GM20431 (cell line): ENCODE measurements around the gene DDX1.
"Not testable (repeated sequence)": the region's sequence is repeated elsewhere in the genome, so short reads cannot be mapped to it uniquely, and the experiment has no call there.

Experiments used
- in situ Hi-C: fragments of 300-500 bp; cut with MseI, MboI; formaldehyde crosslinking; loops from one replicate; pipeline ENCODE4 v1.15.0; 2020; ENCODE audit warnings: low sequenced_read_pairs; ENCODE audit not compliant: unreplicated experiment

DDX1 gene

DNA sequence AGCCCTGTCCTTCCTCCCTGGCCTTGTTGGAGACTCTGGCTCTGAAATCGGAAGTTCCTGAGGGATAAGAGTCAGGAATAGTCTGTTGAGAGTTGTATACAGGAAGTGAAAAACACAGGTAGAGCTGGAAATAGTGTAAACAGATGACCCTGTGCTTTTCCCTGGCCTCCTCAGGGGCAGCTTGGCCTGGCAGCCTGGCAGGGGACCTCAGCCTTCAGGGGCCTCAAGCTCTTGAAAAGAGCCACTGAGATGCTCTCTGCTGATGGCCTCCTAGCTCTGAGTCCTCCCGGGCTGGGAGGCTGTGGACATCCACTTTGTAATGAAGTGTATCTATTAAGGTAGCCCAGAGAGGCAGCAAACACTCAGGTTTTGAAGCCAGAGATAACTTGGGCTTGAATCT lies 79.3 kb downstream of the DDX1 start:
- in situ Hi-C loops = no loop called here

DNA sequence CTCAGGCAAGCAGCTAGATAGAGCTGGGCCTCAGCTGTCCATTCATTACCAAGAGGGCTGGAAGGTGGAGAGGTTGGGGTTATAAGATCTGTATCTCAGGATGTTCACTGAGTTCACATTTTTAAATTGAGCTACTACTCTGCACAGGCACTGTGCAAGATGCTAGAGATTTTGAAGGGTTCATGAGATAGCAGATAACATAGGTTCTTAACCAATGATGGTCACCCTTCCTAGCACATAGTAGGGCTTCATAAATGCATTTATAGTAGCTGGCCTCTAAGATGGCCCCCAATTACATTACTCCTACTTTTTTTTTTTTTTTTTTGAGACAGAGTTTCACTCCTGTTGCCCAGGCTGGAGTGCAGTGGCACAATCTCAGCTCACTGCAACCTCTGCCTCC lies 79.7 kb downstream of the DDX1 start:
- in situ Hi-C loops = no loop called here

DNA sequence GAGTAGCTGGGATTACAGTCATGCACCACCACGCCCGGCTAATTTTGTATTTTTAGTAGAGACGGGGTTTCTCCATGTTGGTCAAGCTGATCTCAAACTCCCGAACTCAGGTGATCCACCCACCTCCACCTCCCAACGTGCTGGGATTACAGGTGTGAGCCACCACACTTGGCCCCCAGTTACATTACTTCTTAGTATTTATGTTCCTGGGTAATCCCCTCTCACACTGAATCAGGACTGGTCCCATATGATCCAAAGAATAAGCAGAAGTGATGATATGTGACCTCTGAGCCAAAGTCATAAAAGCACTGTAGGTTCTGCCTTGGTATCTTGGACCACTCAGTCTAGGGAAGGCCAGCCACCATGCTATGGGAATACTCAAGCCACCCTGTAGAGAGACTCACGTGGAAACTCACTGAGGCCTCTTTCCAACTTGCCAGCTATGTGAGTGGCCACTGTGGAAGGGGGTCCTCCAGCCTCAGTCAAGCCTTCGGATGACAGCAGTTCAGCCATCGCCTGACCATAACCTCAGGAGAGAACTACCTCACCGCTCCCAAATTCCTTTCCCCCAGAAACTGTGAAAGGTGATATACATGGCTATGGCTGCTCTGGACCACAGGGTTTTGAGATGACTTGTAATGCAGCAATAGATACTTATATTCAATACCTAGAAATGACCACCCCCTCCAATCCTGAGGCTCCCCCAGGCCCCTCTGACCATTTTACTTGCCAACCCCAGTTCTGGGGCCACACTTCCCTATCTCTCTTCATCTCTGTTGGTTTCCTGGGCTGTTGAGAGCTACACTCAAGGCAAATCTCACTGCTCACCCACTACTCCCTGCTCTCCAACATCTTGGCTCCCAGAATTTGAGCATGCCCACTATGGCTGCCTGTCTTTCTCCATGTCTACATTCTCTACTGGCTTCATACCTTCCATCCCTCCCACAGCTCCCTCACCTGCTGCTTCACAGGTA lies 80.5 kb downstream of the DDX1 start:
- in situ Hi-C loops = no loop called here

DNA sequence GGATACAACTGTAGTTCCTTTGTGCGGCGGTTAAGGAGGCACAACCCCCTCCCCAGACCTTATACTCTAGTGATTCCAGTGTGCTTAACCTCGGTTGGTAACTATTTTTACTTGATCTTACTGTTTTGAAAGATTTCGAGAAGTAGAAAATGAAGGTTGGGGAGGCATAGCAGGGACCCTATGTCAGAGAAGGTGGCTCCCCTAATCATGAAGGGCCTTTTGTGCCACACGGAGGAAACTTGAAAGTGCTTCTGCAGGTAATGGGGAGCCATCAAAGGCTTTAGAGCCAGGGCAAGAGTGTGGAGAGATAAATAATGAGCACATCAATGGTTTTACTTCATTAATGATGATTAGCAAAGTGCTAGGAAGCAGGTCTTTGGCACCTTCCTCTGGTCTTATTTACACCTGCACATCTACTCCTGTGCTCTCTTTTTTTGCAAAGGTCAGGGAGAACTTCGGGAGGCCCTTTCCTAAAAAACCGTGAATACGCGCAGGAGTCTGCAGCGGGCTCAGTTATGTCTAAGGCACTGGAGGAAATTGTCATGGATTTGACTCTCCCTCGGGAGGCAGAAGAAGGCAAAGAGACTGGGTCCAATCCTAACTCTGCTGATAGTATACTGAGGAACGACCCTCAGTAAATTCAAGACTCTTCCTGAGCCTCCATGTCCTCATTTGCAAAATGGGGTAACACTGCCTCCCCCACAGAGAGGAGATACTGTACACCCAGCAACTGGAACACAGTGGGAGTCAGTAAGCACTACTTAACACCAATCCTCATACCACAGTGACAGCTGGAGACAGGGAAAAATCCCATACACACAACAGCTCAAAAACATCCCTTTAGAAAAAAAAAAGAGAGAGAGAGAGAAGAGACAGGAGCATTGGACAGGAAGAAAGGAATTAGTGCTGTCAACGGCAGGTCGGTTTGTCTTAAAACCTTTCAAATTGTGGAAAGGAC lies 81.6 kb downstream of the DDX1 start:
- in situ Hi-C loops = no loop called here

DNA sequence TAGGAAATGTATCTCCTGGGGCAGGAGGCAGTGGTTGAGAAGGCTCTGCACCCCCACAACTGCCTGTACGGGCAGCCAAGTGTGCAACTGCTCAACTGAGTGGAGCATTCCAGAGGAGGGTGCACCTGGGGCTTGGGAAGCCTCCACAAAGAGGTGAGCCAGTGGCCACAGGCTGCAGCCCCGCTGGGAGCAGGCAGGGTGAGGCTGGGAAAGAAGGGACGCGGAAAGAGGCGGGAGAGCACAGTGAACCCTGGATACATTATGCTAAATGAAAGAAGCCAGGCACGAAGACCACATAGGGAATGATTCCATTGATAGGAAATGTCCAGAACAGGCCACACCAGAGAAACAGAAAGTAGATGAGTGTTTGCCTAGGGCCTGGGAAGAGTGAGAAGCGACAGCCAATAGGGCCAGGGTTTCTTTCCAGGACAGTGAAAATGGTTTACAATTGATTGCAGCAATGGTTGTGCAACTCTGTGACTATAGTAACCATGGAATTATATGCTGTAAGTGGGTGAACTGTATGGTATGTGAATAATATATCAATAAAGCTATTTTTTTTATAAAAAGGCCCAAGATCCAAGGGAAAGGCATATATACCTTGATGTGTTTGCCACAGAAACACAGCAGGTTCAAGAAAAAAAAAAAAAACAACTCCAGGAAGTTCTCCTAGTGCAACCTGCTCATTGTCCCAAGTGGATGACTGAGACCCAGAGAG lies 82.4 kb downstream of the DDX1 start:
- in situ Hi-C loops = no loop called here

DNA sequence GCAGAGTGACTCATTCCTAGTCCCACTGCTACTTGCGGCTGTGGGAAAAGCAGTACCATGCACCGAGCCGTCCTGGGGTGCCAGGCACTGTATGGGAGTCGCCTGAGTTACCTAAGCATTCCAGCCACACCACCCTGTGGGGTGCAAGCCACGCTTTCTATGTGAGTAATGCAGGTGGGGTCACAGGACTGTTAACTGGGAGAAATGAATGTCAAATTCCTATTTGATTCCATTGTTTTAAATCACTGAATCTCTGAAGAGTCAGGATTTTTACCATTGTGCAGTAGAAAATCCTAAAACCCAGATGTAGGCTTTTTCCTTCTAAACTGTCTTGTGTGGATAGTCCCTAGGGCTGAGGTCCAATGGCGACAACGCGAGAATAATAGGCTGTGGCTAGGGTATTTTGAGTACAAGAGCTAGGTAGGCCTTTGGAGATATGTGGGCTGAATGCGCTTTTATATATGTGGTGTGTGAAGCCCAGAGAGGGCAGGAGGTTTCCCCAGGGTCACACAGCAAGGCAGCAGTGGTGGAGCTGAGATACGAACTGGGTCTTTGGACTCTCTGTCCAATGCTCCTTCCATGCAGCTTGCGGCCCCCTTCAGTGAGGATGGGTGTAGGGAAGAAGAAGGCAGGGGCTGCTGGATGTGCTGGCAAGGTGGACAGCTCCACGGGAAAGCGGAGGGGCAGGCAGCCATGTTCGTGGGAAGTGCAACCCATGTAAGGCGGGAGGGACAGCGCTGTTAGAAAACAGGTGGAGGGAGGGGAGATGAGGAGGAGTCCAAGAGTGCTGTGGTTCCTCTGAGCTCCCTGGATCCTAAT lies 83.2 kb downstream of the DDX1 start:
- in situ Hi-C loops = no loop called here

DNA sequence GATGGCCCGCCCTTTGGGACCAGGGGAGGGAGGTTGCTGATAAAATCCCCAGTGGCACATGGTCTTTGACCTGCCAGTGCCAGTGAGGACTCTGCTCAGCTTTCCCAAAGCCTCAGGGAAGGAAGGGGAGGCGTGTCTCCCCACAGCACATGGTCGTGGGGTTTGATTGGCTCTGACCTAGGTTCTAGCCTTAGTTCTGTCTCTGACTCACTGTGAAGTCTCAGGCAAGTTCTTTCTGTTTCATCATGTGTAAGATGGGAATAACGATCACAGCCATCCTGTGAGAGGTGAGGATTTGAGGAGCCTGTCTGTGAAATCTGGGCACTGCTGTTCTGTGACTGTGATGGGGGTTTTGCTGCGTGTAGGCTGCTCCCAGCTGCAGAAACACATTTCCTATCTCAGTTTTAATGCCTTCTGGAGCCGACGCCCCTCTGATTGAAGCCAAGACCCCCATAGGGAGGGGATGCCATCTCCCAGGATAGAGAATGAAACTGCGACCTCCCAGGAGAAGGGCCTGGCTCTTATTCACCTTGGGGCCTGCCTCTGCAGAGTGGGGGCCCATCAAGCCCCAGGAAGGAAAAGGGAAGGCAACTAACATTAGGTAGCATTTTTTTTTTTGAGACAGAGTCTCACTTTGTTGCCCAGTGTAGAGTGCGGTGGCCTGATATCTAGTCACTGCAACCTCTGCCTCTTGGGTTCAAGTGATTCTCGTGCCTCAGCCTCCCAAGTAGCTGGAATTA lies 84.0 kb downstream of the DDX1 start:
- in situ Hi-C loops = no loop called here

DNA sequence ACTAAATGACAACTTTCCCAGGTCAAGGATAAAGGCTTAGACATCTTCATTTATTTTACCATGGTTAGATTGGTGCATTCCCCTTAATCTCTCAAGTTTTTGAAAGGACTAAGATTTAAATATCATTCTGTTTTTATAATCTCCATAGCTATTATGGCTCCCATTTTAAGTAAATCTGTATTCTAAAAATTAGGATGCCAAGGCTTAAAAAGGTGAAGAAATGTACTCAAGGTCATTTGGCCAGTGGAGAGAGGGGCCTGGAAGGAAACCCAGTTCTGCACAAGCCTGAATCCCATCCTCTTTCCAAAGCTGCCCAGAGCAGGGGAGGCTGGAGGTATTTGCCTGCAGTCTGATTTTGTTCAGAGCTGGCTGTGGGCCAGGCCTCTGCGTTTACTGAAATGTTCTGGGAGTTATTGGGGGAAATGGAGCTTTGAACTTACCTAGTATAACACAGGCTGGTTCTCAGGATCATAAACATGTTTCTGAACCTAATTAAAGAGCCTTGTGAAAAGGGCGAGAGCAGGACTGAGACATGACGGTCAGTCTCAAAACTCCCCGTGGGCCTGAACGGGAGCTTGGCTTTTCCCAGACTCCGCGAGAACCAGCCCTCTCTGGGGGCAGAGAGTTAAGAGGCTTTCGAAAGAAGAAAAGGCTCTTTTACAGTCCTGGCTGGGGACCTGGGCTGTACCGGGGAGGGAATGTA lies 85.6 kb downstream of the DDX1 start:
- in situ Hi-C loops = no loop called here

DNA sequence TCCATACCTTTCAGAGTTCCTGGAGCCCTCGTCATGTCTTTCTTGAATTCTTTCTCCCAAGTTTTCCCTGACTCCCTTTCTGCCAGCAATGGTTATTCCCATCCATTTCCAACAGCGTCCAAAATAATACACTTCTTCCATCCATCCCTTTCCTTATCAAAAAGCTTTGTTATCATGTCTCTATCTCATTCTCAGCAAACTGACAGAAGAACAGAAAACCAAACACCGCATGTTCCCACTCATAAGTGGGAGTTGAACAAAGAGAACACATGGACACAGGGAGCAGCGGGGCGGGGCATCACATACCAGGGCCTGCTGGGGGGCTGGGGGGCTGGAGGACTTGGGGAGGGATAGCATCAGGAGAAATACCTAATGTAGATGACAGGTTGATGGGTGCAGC lies 86.7 kb downstream of the DDX1 start:
- in situ Hi-C loops = no loop called here

DNA sequence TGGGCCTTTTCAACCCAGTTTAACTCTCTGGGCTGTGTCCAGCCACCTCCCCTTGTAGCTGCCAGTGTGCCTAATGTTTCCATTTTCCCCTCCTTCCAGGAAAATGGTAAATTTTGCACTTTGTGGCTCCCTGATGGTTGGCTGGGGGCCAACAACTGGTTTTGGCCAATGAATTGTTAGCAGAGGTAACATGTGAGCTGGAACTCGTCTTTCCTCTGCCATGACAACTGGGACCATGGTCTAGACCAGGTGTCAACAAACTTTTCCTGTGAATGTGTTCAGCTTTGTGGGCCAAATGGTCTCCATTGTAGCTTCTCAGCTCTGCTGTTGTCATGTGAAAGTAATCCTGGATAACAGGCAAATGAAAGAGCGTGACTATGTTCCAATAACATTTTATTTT lies 87.2 kb downstream of the DDX1 start:
- in situ Hi-C loops = no loop called here

DNA sequence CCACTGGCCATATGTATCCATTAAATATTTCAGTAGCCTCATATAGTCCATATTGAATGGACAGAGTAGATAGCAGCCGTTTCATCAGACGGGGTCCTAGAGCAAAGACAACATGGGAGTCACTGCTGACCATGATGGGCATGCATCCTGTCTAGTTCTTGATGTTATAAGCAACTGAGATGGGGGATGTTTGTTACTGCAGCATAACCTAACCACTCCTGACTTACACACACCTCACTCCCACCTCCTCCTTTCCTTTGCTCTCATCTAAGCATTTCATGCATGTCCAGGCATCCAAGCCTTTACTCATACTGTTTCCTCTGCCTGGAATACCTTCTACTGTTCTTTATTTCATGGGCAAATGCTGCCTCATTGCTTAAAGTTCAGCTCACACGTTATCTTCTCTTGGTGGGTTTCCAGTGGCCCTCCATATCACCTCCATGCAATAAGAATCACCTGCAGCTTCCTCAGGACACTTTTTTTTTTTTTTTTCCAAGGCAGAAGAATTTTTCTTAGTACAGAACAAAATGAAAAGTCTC lies 87.8 kb downstream of the DDX1 start:
- in situ Hi-C loops = no loop called here

DNA sequence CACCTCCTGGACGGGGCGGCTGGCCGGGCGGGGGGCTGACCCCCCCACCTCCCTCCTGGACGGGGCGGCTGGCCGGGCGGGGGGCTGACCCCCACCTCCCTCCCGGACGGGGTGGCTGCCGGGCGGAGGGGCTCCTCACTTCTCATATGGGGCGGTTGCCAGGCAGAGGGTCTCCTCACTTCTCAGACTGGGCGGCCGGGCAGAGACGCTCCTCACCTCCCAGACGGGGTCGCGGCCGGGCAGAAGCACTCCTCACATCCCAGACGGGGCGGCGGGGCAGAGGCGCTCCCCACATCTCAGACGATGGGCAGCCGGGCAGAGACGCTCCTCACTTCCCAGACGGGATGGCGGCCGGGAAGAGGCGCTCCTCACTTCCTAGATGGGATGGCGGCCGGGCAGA lies 88.5 kb downstream of the DDX1 start:
- in situ Hi-C loops = not testable (repeated sequence)
